ENCODE data around the gene HEPN1.
"Not testable (repeated sequence)": the region's sequence is repeated elsewhere in the genome, so short reads cannot be mapped to it uniquely, and the experiment has no call there.

Gene HEPN1

GRCh38 chr11:124944565-124944964 lies 25.5 kb downstream of the HEPN1 start:
- no peak for DNase-seq

GRCh38 chr11:124945826-124946225 lies 26.8 kb downstream of the HEPN1 start:
- DNase-seq: no peak

GRCh38 chr11:124946735-124947141 lies 27.7 kb downstream of the HEPN1 start:
- DNase-seq: no peak

GRCh38 chr11:124950601-124951330 lies 31.7 kb downstream of the HEPN1 start:
- DNase-seq: peak; percentile 42

GRCh38 chr11:124951341-124951740 lies 32.3 kb downstream of the HEPN1 start:
- DNase-seq: no peak

- peak; percentile 95 for DNase-seq
These were observed 34.9 kb downstream of the HEPN1 start, which contains the start of gene CCDC15 for GRCh38 chr11:124953753-124954589. TSS of gene CCDC15 (plus strand) at chr11:124954202. CDS start at chr11:124954733, 531 bp downstream.

- no peak for DNase-seq
These were observed 35.5 kb downstream of the HEPN1 start for GRCh38 chr11:124954590-124954955.

- DNase-seq: no peak
These were observed 36.0 kb downstream of the HEPN1 start for GRCh38 chr11:124955035-124955434.

- peak; percentile 79 for DNase-seq
These were observed 43.0 kb downstream of the HEPN1 start for GRCh38 chr11:124961972-124962609.

GRCh38 chr11:124968197-124968596 lies 49.1 kb downstream of the HEPN1 start:
- DNase-seq: not testable (repeated sequence)

Data from CD4-positive, alpha-beta T cell treated with Interleukin-10 for 1 hour (primary cell).